H9 (cell line): Measurements from ENCODE around the gene SPEF2. TPM values are rescaled to one million over a fixed set of nuclear protein-coding genes. Genes with fewer than 3 reads are reported as not detected.

Experiments
- DNase-seq: peaks from one replicate; pipeline ENCODE4 v3.0.0-alpha.2; 2017
- H2AFZ ChIP-seq: one replicate; pipeline ENCODE4 v1.6.1; 2013; ENCODE audit warnings: mild to moderate bottlenecking, low read length, control low read depth, moderate library complexity
- H2AK5ac ChIP-seq: 2 replicates; pipeline ENCODE4 v1.6.1; 2013; ENCODE audit warnings: low read length, control low read depth, mixed read lengths; ENCODE audit not compliant: insufficient read length
- H2BK120ac ChIP-seq: one replicate; pipeline ENCODE4 v1.6.1; 2013; ENCODE audit warnings: low read depth, mild to moderate bottlenecking, low read length, control low read depth, inconsistent platforms; ENCODE audit not compliant: poor library complexity, severe bottlenecking
- H2BK12ac ChIP-seq: 2 replicates; pipeline ENCODE4 v1.6.1; 2013; ENCODE audit warnings: low read length, control low read depth, mixed read lengths, low read depth; ENCODE audit not compliant: insufficient read length
- H2BK15ac ChIP-seq: 2 replicates; pipeline ENCODE4 v1.6.1; 2013; ENCODE audit warnings: low read depth, low read length, control low read depth
- H2BK20ac ChIP-seq: one replicate; pipeline ENCODE4 v1.6.1; 2013; ENCODE audit warnings: low read depth, mild to moderate bottlenecking, low read length, control low read depth, inconsistent platforms; ENCODE audit not compliant: poor library complexity, severe bottlenecking
- H2BK5ac ChIP-seq: 2 replicates; pipeline ENCODE4 v1.6.1; 2013; ENCODE audit warnings: low read length, control low read depth, mixed read lengths; ENCODE audit not compliant: insufficient read length
- H3K14ac ChIP-seq: 2 replicates; pipeline ENCODE4 v1.6.1; 2013; ENCODE audit warnings: low read length, control low read depth; ENCODE audit not compliant: insufficient read depth
- H3K18ac ChIP-seq: 2 replicates; pipeline ENCODE4 v1.6.1; 2013; ENCODE audit warnings: low read depth, mild to moderate bottlenecking, mixed read lengths, low read length, control low read depth; ENCODE audit not compliant: insufficient read length
- H3K23ac ChIP-seq: 2 replicates; pipeline ENCODE4 v1.6.1; 2013; ENCODE audit warnings: low read length, control low read depth, mixed read lengths, low read depth; ENCODE audit not compliant: insufficient read length
- H3K23me2 ChIP-seq: 2 replicates; pipeline ENCODE4 v1.6.1; 2013; ENCODE audit warnings: low read depth, mild to moderate bottlenecking, mixed read lengths, low read length, control low read depth; ENCODE audit not compliant: insufficient read length, poor library complexity, severe bottlenecking
- H3K27ac ChIP-seq: 2 replicates; pipeline ENCODE4 v1.5.1; 2013; ENCODE audit warnings: low read length, control low read depth, mixed read lengths, low read depth; ENCODE audit not compliant: insufficient read length
- H3K27me3 ChIP-seq: 2 replicates; pipeline ENCODE4 v1.6.1; 2013; ENCODE audit warnings: low read length, control low read depth, inconsistent platforms; ENCODE audit not compliant: insufficient read depth
- H3K4ac ChIP-seq: 2 replicates; pipeline ENCODE4 v1.6.1; 2013; ENCODE audit warnings: low read depth, mild to moderate bottlenecking, control low read depth, inconsistent platforms, low read length, moderate library complexity
- H3K4me1 ChIP-seq: 2 replicates; pipeline ENCODE4 v1.6.1; 2013; ENCODE audit warnings: low read length, control low read depth, inconsistent platforms; ENCODE audit not compliant: insufficient read depth
- H3K4me2 ChIP-seq: 2 replicates; pipeline ENCODE4 v1.6.1; 2013; ENCODE audit warnings: low read length, control low read depth, mixed read lengths; ENCODE audit not compliant: insufficient read length, insufficient read depth
- H3K56ac ChIP-seq: 2 replicates; pipeline ENCODE4 v1.6.1; 2013; ENCODE audit warnings: low read depth, mild to moderate bottlenecking, mixed read lengths, low read length, control low read depth; ENCODE audit not compliant: insufficient read length
- H3K79me1 ChIP-seq: 2 replicates; pipeline ENCODE4 v1.6.1; 2013; ENCODE audit warnings: low read depth, mild to moderate bottlenecking, moderate library complexity, low read length, control low read depth, inconsistent platforms; ENCODE audit not compliant: insufficient read depth, poor library complexity, severe bottlenecking
- H3K79me2 ChIP-seq: 2 replicates; pipeline ENCODE4 v1.6.1; 2013; ENCODE audit warnings: low read length, control low read depth, inconsistent platforms; ENCODE audit not compliant: insufficient read depth
- H3K9ac ChIP-seq: 2 replicates; pipeline ENCODE4 v1.6.1; 2013; ENCODE audit warnings: low read length, control low read depth, mixed read lengths; ENCODE audit not compliant: insufficient read length; ENCODE audit errors: extremely low read depth
- H3K9me3 ChIP-seq: one replicate; pipeline ENCODE4 v1.6.1; 2013; ENCODE audit warnings: low read depth, low read length, inconsistent platforms; ENCODE audit not compliant: control insufficient read depth
- H3T11ph ChIP-seq: one replicate; pipeline ENCODE4 v1.6.1; 2013; ENCODE audit warnings: mild to moderate bottlenecking, low read length, control low read depth, inconsistent platforms
- H4K20me1 ChIP-seq: one replicate; pipeline ENCODE4 v1.6.1; 2013; ENCODE audit not compliant: control insufficient read depth, insufficient read length, insufficient read depth
- H4K5ac ChIP-seq: 2 replicates; pipeline ENCODE4 v1.6.1; 2013; ENCODE audit warnings: low read depth, mild to moderate bottlenecking, mixed read lengths, low read length, control low read depth; ENCODE audit not compliant: insufficient read length
- H4K8ac ChIP-seq: replicated peaks from 2 replicates; pipeline ENCODE4 v1.6.1; 2013; ENCODE audit warnings: low read length, control low read depth, mixed read lengths, low read depth; ENCODE audit not compliant: insufficient read length
- H4K91ac ChIP-seq: 2 replicates; pipeline ENCODE4 v1.6.1; 2013; ENCODE audit warnings: low read depth, mild to moderate bottlenecking, moderate library complexity, mixed read lengths, low read length, control low read depth; ENCODE audit not compliant: insufficient read length
- H3K27ac Mint-ChIP-seq, 3 experiments: 2 replicates in 2 of 3; 3 replicates in 1 of 3; pipeline ENCODE4 v1.8.0; 2020 to 2021; ENCODE audit warnings: mixed read lengths in 3 of 3, mild to moderate bottlenecking in 1 of 3, moderate library complexity in 1 of 3
- H3K27me3 Mint-ChIP-seq: 2 replicates; pipeline ENCODE4 v1.8.0; 2021; ENCODE audit warnings: low read depth, mild to moderate bottlenecking, moderate library complexity, mixed read lengths
- H3K36me3 Mint-ChIP-seq, 3 experiments: 2 replicates in 2 of 3; 3 replicates in 1 of 3; pipeline ENCODE4 v1.8.0; 2020 to 2021; ENCODE audit warnings: low read depth in 3 of 3, mixed read lengths in 3 of 3; ENCODE audit not compliant: insufficient read depth in 1 of 3
- H3K4me1 Mint-ChIP-seq, 2 experiments: 2 replicates each; pipeline ENCODE4 v1.8.0; 2020; ENCODE audit warnings: mixed read lengths in 2 of 2
- H3K4me3 Mint-ChIP-seq, 2 experiments: 2 replicates in 1 of 2; 3 replicates in 1 of 2; pipeline ENCODE4 v1.8.0; 2020 to 2021; ENCODE audit warnings: mild to moderate bottlenecking in 2 of 2, mixed read lengths in 2 of 2, moderate library complexity in 1 of 2
- H3K9me3 Mint-ChIP-seq, 2 experiments: 2 replicates in 1 of 2; 3 replicates in 1 of 2; pipeline ENCODE4 v1.8.0; 2020; ENCODE audit warnings: mild to moderate bottlenecking in 2 of 2, mixed read lengths in 2 of 2, moderate library complexity in 1 of 2
- WGBS: extraction: QIAGEN DNeasy Blood & Tissue Kit; methylation state at CpG from one replicate; pipeline ENCODE4 v1.1.7; 2013; ENCODE audit warnings: missing lambda C conversion rate, low lambda C conversion rate, mixed read lengths; ENCODE audit not compliant: insufficient read length; ENCODE audit errors: extremely low coverage; 5-methylcytosine and 5-hydroxymethylcytosine counted together
- total RNA-seq: library from RNA; stranded (reverse); gene quantifications from 2 replicates; pipeline ENCODE4 v1.2.1, GENCODE V29; 2021
- TF ChIP-seq, protein P1 (sequence below): fragments of 200-600 bp; sonication (generic); conservative IDR thresholded peaks from 3 replicates; pipeline ENCODE4 v1.8.0; 2021; ENCODE audit warnings: antibody characterized with exemption, mild to moderate bottlenecking

The SPEF2 gene
- total RNA-seq, 1 experiment from 2014 or later = 1.0 TPM

DNA sequence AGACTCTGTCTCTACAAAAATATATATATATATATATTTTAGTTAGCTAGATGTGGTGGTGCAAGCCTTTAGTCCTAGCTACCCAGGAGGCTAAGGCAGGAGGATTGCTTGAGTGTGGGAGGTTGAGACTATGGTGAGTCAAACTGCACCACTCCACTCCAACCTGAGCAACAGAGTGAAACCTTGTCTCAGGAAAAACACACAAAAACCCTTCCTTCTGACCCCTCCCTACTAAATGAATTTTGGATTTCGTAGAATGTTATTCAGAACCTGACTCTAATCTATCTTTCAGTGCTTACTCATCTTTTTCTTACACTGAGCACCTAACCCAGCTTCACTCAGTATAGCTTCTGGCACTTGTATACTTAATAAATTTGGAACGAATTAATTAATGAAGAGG lies 203.8 kb downstream of the SPEF2 start:
- Histone ChIP-seq H3K4me2 (no peak overlapping the region), H3K23me2 (no peaks in the 10 kb centered on the region), H4K5ac (no peak overlapping the region), H4K20me1 (no peaks in the 10 kb centered on the region), H4K91ac (no peak overlapping the region), H3K27me3 (no peaks in the 10 kb centered on the region), H2BK12ac (no peak overlapping the region), H3K9ac (no peak overlapping the region), H3K14ac (no peak overlapping the region), H3K79me2 (no peaks in the 10 kb centered on the region), H3T11ph (no peak overlapping the region), H2BK20ac (no peak overlapping the region), H3K27ac (no peak overlapping the region), H2BK5ac (no peak overlapping the region), H2AFZ (no peak overlapping the region), H3K79me1 (no peaks in the 10 kb centered on the region), H3K56ac (no peak overlapping the region), H2BK15ac (no peak overlapping the region), H3K4me1 (no peaks in the 10 kb centered on the region), H3K4ac (no peak overlapping the region), H3K18ac (no peak overlapping the region), H4K8ac (no peak overlapping the region), H2BK120ac (no peak overlapping the region), H3K23ac (no peak overlapping the region), H3K9me3 (no peaks in the 10 kb centered on the region), H2AK5ac (no peak overlapping the region)
- H3K9me3 Mint-ChIP-seq = no peaks in the 10 kb centered on the region
- TF ChIP-seq, protein P1, sequence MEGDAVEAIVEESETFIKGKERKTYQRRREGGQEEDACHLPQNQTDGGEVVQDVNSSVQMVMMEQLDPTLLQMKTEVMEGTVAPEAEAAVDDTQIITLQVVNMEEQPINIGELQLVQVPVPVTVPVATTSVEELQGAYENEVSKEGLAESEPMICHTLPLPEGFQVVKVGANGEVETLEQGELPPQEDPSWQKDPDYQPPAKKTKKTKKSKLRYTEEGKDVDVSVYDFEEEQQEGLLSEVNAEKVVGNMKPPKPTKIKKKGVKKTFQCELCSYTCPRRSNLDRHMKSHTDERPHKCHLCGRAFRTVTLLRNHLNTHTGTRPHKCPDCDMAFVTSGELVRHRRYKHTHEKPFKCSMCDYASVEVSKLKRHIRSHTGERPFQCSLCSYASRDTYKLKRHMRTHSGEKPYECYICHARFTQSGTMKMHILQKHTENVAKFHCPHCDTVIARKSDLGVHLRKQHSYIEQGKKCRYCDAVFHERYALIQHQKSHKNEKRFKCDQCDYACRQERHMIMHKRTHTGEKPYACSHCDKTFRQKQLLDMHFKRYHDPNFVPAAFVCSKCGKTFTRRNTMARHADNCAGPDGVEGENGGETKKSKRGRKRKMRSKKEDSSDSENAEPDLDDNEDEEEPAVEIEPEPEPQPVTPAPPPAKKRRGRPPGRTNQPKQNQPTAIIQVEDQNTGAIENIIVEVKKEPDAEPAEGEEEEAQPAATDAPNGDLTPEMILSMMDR = no peak
- DNase-seq = no peak
- no peak overlapping the region for H3K27ac Mint-ChIP-seq
- no CpG with 5 or more reads among the region's 2 CpGs for WGBS
- H3K27me3 Mint-ChIP-seq = peaks cover 13% of the 10 kb centered on the region
- H3K4me3 Mint-ChIP-seq = no peak overlapping the region
- H3K4me1 Mint-ChIP-seq = no peaks in the 10 kb centered on the region
- H3K36me3 Mint-ChIP-seq = no peaks in the 10 kb centered on the region; a peak in 1 of 7 replicates
